GM19351 (cell line): ENCODE measurements around the gene LTB4R2.
A peak's percentile ranks its signal among the peaks of the same experiment; 100 is the strongest.

Experiments
- ATAC-seq: cut with Tn5 transposase; IDR thresholded peaks from one replicate; pipeline ENCODE4 v1.9.1; 2021; ENCODE audit warnings: mild to moderate bottlenecking, moderate library complexity; ENCODE audit not compliant: unreplicated experiment

LTB4R2 gene

GRCh38 chr14:24298892-24299254 is 11.1 kb upstream of the LTB4R2 start:
- no peak for ATAC-seq

- ATAC-seq, result peak; percentile 72
Measured at GRCh38 chr14:24299255-24300191, 10.4 kb upstream of the LTB4R2 start, which contains the start of the genes DHRS1 and NOP9. DHRS1 (minus strand) TSS chr14:24299780; CDS start chr14:24299106, 674 bp downstream. NOP9 (plus strand) TSS chr14:24299850; CDS start chr14:24299955, 105 bp downstream.

GRCh38 chr14:24300326-24300980 is 9.5 kb upstream of the LTB4R2 start:
- ATAC-seq, result no peak

GRCh38 chr14:24304019-24304387 is 5.9 kb upstream of the LTB4R2 start:
- ATAC-seq, result no peak

- ATAC-seq, result no peak
Measured at GRCh38 chr14:24307156-24307574, 2.8 kb upstream of the LTB4R2 start.

- no peak for ATAC-seq
Measured at GRCh38 chr14:24307575-24308341, 2.2 kb upstream of the LTB4R2 start, which contains the start of gene CIDEB. CIDEB (minus strand) TSS chr14:24307977; CDS start chr14:24307858, 119 bp downstream.

GRCh38 chr14:24308342-24309124 is 1.4 kb upstream of the LTB4R2 start:
- ATAC-seq, result no peak

- ATAC-seq, result no peak
Measured at GRCh38 chr14:24310265-24310645, 315 bp downstream of the LTB4R2 start.

- ATAC-seq, result peak; percentile 70
Measured at GRCh38 chr14:24310646-24311604, 985 bp downstream of the LTB4R2 start, which contains the start of gene LTB4R. LTB4R (plus strand) TSS chr14:24311502; CDS start chr14:24315652, 4,150 bp downstream.

- ATAC-seq, result no peak
Measured at GRCh38 chr14:24311837-24312615, 2.1 kb downstream of the LTB4R2 start.

- no peak for ATAC-seq
Measured at GRCh38 chr14:24312736-24313507, 3.0 kb downstream of the LTB4R2 start.

GRCh38 chr14:24313913-24314312 is 4.0 kb downstream of the LTB4R2 start:
- ATAC-seq, result no peak

- no peak for ATAC-seq
Measured at GRCh38 chr14:24314377-24315193, 4.6 kb downstream of the LTB4R2 start.

- no peak for ATAC-seq
Measured at GRCh38 chr14:24315243-24315806, 5.4 kb downstream of the LTB4R2 start.

- ATAC-seq, result no peak
Measured at GRCh38 chr14:24315807-24316596, 6.1 kb downstream of the LTB4R2 start.

GRCh38 chr14:24316597-24316950 is 6.6 kb downstream of the LTB4R2 start:
- no peak for ATAC-seq
